ENCODE results near the gene ITFG1. TPM values are rescaled to one million over a fixed set of nuclear protein-coding genes. Genes with fewer than 3 reads are reported as not detected.
"Not testable (repeated sequence)": the region's sequence is repeated elsewhere in the genome, so short reads cannot be mapped to it uniquely, and the experiment has no call there.

The ITFG1 gene
- total RNA-seq, 4 donors from 2014 or later = 36.3 to 67.6 (median 56.1) TPM

- H3K9me3 ChIP-seq = no peaks in the 10 kb centered on the region
- H3K36me3 ChIP-seq = no peaks in the 10 kb centered on the region
Measured at GRCh38 chr16:47182318-47182717, 278.5 kb downstream of the ITFG1 start.

GRCh38 chr16:47181066-47181465 is 279.8 kb downstream of the ITFG1 start:
- DNase-seq, H3K4me3 ChIP-seq, H3K4me1 ChIP-seq, H3K27ac ChIP-seq, H3K9me3 ChIP-seq, H3K27me3 ChIP-seq, H3K36me3 ChIP-seq: not testable (repeated sequence)

More at GRCh38 chr16:47182318-47182717, 278.5 kb downstream of the ITFG1 start:
- Histone ChIP-seq H3K4me3 (no peak overlapping the region), H3K27me3 (no peaks in the 10 kb centered on the region), H3K27ac (no peak overlapping the region), H3K4me1 (no peaks in the 10 kb centered on the region)
- no peak for TF ChIP-seq CTCF (IDR thresholded peaks at IDR 0.05)
- TF ChIP-seq POLR2A (IDR thresholded peaks at IDR 0.05) = no peak
- no peak for DNase-seq

GRCh38 chr16:47180073-47180472 is 280.8 kb downstream of the ITFG1 start:
- no peak for DNase-seq
- H3K27me3 ChIP-seq = no peaks in the 10 kb centered on the region
- H3K4me1 ChIP-seq = no peaks in the 10 kb centered on the region
- no peak for TF ChIP-seq POLR2A (IDR thresholded peaks at IDR 0.05)
- TF ChIP-seq CTCF (IDR thresholded peaks at IDR 0.05) = no peak
- H3K36me3 ChIP-seq = no peaks in the 10 kb centered on the region
- H3K9me3 ChIP-seq = no peaks in the 10 kb centered on the region
- no peak overlapping the region for H3K27ac ChIP-seq
- no peak overlapping the region for H3K4me3 ChIP-seq

GRCh38 chr16:47175152-47175551 is 285.7 kb downstream of the ITFG1 start:
- H3K27me3 ChIP-seq = no peaks in the 10 kb centered on the region
- no peaks in the 10 kb centered on the region for H3K4me1 ChIP-seq
- H3K9me3 ChIP-seq = no peaks in the 10 kb centered on the region
- TF ChIP-seq POLR2A (IDR thresholded peaks at IDR 0.05) (no peak), CTCF (IDR thresholded peaks at IDR 0.05) (no peak)
- no peak for DNase-seq
- no peaks in the 10 kb centered on the region for H3K36me3 ChIP-seq
- no peak overlapping the region for H3K4me3 ChIP-seq
- H3K27ac ChIP-seq = no peak overlapping the region

GRCh38 chr16:47162670-47163420 is 298.0 kb downstream of the ITFG1 start:
- Histone ChIP-seq H3K4me3 (no peak overlapping the region), H3K4me1 (no peaks in the 10 kb centered on the region), H3K27ac (no peak overlapping the region), H3K36me3 (peaks cover 0 to 14% (median 0%) of the 10 kb centered on the region in 3 donors), H3K27me3 (no peaks in the 10 kb centered on the region), H3K9me3 (no peaks in the 10 kb centered on the region)
- TF ChIP-seq CTCF (IDR thresholded peaks at IDR 0.05) = no peak
- TF ChIP-seq POLR2A (IDR thresholded peaks at IDR 0.05) = no peak
- no peak for DNase-seq

- H3K27ac ChIP-seq = no peak overlapping the region
- DNase-seq = no peak
- H3K4me3 ChIP-seq = no peak overlapping the region
- H3K36me3 ChIP-seq = peaks cover 0 to 26% (median 0%) of the 10 kb centered on the region in 3 donors
- H3K27me3 ChIP-seq = no peaks in the 10 kb centered on the region
- no peak for TF ChIP-seq CTCF (IDR thresholded peaks at IDR 0.05)
- no peak for TF ChIP-seq POLR2A (IDR thresholded peaks at IDR 0.05)
- no peaks in the 10 kb centered on the region for H3K9me3 ChIP-seq
- no peaks in the 10 kb centered on the region for H3K4me1 ChIP-seq
Measured at GRCh38 chr16:47161464-47161863, 299.4 kb downstream of the ITFG1 start.
